Measurements from ENCODE around the gene WDR18.

The WDR18 gene, protein sequence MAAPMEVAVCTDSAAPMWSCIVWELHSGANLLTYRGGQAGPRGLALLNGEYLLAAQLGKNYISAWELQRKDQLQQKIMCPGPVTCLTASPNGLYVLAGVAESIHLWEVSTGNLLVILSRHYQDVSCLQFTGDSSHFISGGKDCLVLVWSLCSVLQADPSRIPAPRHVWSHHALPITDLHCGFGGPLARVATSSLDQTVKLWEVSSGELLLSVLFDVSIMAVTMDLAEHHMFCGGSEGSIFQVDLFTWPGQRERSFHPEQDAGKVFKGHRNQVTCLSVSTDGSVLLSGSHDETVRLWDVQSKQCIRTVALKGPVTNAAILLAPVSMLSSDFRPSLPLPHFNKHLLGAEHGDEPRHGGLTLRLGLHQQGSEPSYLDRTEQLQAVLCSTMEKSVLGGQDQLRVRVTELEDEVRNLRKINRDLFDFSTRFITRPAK

DNA sequence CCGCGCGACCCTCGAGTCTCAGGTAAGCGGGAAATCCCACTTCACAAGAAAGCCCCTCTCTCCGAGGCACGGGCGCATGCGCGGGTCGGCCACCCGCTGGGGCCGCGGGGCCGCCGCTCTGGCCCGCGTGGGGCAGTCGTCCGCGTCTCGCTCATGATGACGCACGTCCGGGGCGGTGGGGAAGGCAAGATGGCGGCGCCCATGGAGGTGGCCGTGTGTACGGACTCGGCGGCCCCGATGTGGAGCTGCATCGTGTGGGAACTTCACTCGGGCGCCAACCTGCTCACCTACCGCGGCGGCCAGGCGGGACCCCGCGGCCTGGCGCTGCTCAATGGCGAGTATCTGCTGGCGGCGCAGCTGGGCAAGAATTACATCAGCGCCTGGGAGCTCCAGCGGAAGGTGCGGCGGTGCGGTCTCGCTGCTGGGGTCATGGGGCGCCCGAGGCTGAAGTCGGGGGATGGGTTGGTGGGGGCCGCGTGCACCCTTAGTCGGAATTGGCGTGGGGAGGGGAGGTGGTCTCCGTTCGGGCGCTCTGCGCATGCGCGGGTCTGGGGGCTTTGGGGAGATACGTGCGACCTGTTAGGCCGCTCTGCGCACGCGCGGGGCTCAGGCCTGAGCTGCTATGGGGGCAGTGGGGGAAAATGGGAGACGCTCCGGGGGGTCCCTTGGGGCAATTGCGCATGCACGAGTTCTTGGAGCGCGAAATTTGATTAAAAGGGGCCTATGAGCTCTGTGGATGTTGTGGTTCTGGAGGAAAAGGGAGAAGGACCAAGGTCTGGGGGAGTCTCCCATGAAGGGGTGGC is at the start of gene WDR18:
Gene WDR18, plus strand, starts transcription at position 181 of the 803 bp plus-strand sequence. Its CDS starts 9 bp downstream, at position 190.
- peak within 1 kb of the TSS; percentile 89 for H3K4me3 ChIP-seq (ENCODE audit: low read depth, low read length)
- TF ChIP-seq, protein P1, sequence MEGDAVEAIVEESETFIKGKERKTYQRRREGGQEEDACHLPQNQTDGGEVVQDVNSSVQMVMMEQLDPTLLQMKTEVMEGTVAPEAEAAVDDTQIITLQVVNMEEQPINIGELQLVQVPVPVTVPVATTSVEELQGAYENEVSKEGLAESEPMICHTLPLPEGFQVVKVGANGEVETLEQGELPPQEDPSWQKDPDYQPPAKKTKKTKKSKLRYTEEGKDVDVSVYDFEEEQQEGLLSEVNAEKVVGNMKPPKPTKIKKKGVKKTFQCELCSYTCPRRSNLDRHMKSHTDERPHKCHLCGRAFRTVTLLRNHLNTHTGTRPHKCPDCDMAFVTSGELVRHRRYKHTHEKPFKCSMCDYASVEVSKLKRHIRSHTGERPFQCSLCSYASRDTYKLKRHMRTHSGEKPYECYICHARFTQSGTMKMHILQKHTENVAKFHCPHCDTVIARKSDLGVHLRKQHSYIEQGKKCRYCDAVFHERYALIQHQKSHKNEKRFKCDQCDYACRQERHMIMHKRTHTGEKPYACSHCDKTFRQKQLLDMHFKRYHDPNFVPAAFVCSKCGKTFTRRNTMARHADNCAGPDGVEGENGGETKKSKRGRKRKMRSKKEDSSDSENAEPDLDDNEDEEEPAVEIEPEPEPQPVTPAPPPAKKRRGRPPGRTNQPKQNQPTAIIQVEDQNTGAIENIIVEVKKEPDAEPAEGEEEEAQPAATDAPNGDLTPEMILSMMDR (IDR thresholded peaks at IDR 0.05; ENCODE audit: low read depth, low read length) = no peak

DNA sequence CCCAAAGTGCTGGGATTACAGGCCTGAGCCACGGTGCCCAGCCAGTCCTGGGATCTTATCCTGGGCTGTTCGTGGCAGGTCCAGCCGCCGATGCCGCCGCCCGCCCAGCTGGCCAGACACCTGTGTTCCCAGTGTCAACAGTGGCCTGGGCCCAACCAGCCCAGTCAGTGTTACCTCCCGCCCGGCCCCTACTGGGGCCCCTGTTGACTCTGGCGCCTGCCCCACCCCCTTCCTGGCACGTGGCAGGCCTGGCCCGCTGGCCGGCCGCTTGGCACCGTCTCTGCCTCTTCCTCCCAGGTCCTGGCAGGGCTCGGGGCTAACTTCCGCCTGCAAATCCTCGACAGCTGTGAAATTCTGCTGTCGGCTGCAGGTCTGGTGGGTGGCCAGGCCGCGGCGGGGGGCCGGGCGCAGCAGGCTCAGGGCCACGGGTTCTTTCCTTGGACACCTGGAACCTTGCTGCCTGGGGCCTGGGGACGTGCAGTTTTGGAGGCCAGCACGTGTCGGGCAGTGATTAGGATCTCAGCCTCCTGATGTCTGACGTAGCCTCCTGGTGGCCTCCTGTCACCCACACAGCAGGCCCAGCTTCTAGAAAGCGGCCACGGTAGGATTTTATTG is 49.2 kb upstream of the WDR18 start:
- TF ChIP-seq, protein P1 (IDR thresholded peaks at IDR 0.05; ENCODE audit: low read depth, low read length) = no peak

DNA sequence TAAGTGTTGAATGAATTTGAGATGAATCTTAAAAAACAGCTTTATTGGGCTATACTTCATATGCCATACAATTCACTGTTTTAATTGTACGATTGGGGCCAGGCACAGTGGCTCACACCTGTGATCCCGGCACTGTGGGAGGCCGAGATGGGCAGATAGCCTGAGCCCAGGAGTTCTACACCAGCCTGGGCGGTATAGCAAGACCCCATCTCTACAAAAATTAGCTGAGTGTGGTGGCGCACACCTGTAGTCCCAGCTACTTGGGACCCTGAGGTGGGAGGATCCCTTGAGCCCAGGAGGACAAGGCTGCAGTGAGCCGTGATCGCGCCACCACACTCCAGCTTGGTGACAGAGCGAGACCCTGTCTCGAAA is 48.0 kb upstream of the WDR18 start:
- TF ChIP-seq, protein P1 (IDR thresholded peaks at IDR 0.05; ENCODE audit: low read depth, low read length) = no peak
- H3K4me3 ChIP-seq (ENCODE audit: low read depth, low read length) = no peak overlapping the region

More for the DNA sequence above, 49.2 kb upstream of the WDR18 start:
- H3K4me3 ChIP-seq (ENCODE audit: low read depth, low read length) = no peak overlapping the region

DNA sequence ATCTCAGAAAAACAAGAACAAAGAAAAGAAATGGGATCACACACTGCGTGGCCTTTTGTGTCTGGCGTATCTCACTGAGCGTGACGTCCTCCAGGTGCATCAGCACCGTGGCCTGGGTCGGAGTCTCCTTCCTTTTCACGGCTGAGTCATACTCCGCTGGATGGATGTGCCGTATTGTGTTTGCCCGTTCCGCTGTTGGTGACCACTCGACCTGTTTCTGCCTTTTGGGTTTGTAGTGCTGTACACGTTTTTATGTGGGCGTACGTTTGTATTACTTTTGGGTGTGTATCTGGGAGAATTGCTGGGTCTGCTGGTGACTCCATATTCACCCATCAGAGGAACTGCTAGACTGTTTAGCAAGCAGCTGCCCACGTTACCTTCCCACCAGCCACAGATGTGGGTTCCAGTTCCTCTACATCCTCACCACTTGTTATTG is 46.9 kb upstream of the WDR18 start:
- TF ChIP-seq, protein P1 (IDR thresholded peaks at IDR 0.05; ENCODE audit: low read depth, low read length) = no peak
- no peak overlapping the region for H3K4me3 ChIP-seq (ENCODE audit: low read depth, low read length)

DNA sequence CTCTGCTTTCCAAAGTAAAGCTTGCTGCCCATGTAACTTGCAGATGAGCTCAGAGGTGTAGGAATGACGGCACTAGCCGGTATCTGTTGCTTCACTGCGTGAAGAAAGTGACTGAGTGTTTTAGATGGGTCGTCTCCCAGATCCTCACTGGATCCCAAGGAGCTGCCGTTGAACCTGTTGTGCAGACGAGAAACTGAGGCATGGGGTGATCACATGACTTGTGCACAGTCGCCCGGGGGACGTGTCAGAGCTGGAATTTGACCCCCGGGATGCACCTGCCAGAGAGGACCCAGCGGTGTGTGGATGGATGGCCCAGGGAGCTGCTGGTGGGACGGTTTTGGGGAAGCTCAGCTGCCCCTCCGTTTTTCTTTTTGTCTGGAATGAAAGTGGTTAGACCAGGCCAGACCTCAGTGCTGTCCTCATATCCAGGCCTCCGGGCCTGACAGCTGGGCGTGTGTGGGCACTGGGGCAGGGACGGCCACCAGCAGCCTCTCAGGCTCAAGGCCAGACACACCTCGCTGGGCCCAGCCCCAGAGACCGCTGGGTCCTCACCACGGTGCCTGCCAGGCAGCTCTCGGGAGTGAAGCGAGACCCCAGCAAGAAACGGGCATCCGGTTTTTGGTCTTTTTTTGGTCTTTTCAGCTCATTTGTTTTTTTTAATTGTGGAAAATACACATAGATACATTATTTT is 45.8 kb upstream of the WDR18 start:
- no peak overlapping the region for H3K4me3 ChIP-seq (ENCODE audit: low read depth, low read length)
- TF ChIP-seq, protein P1 (IDR thresholded peaks at IDR 0.05; ENCODE audit: low read depth, low read length) = no peak

DNA sequence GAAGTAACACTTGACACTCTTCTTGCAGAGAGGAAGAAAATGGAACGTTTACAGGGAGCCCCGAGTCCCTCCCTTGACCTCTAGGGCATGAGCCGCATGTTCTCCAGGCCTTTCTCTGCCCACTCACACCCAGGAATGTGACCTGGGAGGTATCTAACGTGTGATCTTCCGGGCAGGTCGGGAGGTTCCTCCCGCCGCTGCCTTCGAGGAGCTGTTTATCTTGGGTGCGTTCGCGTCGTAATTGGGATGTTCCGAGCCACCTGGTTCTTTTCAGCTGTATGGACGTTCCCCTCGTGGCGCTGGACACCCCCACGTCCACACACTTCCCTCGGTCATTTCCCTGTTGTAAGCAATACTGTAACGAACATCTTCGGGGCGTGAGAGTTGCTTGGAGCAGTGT is 44.7 kb upstream of the WDR18 start:
- TF ChIP-seq, protein P1 (IDR thresholded peaks at IDR 0.05; ENCODE audit: low read depth, low read length) = no peak
- H3K4me3 ChIP-seq (ENCODE audit: low read depth, low read length) = no peak overlapping the region

Measured in WI38 (cell line).